ENCODE data around the gene MMP10. TPM values are rescaled to one million over a fixed set of nuclear protein-coding genes. Genes with fewer than 3 reads are reported as not detected.
A peak's percentile ranks its signal among the peaks of the same experiment; 100 is the strongest.
"Not testable (repeated sequence)": the region's sequence is repeated elsewhere in the genome, so short reads cannot be mapped to it uniquely, and the experiment has no call there.

MMP10 gene
- total and polyA plus RNA-seq, 2 experiments from 2014 or later, result not detected

GRCh38 chr11:102734650-102735049 is 45.8 kb downstream of the MMP10 start:
- H3K27me3 ChIP-seq, result no peaks in the 10 kb centered on the region
- H3K36me3 ChIP-seq, result no peaks in the 10 kb centered on the region
- TF ChIP-seq, protein P1, sequence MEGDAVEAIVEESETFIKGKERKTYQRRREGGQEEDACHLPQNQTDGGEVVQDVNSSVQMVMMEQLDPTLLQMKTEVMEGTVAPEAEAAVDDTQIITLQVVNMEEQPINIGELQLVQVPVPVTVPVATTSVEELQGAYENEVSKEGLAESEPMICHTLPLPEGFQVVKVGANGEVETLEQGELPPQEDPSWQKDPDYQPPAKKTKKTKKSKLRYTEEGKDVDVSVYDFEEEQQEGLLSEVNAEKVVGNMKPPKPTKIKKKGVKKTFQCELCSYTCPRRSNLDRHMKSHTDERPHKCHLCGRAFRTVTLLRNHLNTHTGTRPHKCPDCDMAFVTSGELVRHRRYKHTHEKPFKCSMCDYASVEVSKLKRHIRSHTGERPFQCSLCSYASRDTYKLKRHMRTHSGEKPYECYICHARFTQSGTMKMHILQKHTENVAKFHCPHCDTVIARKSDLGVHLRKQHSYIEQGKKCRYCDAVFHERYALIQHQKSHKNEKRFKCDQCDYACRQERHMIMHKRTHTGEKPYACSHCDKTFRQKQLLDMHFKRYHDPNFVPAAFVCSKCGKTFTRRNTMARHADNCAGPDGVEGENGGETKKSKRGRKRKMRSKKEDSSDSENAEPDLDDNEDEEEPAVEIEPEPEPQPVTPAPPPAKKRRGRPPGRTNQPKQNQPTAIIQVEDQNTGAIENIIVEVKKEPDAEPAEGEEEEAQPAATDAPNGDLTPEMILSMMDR (IDR thresholded peaks at IDR 0.05; ENCODE audit: low read depth, low read length), result no peak
- no peak overlapping the region for H3K4me3 ChIP-seq
- DNase-seq (ENCODE audit: low read depth in 1 of 2, low spot score in 1 of 2), result no peak
- no peaks in the 10 kb centered on the region for H3K4me1 ChIP-seq (ENCODE audit: low read depth)
- H3K9me3 ChIP-seq (ENCODE audit: low read depth), result no peaks in the 10 kb centered on the region
- no peak overlapping the region for H3K27ac ChIP-seq

DNA sequence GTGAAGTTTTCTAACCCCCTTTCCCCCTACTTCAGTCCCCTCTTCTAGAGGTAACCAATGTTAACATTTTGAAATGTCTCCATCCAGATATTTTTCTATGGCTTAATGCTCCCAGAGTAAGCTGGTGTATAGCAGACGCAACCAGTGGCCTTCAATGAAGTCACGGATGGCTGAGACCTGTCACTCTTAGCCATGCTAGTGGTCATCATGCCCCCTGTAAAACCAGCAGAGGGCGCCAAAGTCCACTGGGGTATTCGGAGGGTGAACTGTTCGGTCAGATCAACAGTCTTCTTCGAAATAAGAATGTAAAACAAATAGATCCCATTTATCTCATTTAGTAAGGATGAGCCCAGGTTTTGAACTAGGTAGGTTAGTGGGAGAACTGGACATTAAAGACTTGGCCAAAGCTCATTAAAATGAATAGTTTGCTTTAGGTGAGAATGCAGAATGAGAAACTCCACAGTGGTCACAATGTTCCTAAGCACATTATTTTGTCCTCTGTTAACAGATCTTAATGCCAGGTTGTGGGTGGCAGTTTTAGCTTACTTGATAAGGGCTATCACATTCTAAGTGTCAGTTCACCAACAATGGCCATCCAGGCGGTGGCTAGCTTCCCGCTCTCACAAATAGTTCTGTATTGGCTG is 47.1 kb downstream of the MMP10 start:
- Histone ChIP-seq H3K4me1 (ENCODE audit: low read depth) (no peaks in the 10 kb centered on the region), H3K36me3 (no peaks in the 10 kb centered on the region), H3K27ac (no peak overlapping the region), H3K27me3 (no peaks in the 10 kb centered on the region), H3K4me3 (no peak overlapping the region), H3K9me3 (ENCODE audit: low read depth) (no peaks in the 10 kb centered on the region)
- DNase-seq (ENCODE audit: low read depth in 1 of 2, low spot score in 1 of 2), result peak; percentile 50 to 75
- TF ChIP-seq, protein P1 (IDR thresholded peaks at IDR 0.05; ENCODE audit: low read depth, low read length), result peak; percentile 78

DNA sequence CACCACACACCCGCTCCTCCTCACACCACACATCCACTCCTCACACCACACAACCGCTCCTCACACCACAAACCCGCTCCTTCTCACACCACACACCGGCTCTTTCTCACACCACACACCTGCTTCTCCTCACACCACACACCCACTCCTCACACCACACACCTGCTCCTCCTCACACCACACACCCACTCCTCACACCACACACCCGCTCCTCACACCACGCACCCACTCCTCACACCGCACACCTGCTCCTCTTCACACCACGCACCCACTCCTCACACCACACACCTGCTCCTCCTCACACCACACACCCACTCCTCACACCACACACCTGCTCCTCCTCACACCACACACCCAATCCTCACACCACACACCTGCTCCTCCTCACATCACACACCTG is 49.5 kb downstream of the MMP10 start:
- not testable (repeated sequence) for H3K27me3 ChIP-seq; DNase-seq (ENCODE audit: low read depth in 1 of 2, low spot score in 1 of 2); H3K36me3 ChIP-seq; H3K4me1 ChIP-seq (ENCODE audit: low read depth); H3K27ac ChIP-seq; H3K4me3 ChIP-seq; H3K9me3 ChIP-seq (ENCODE audit: low read depth)

GRCh38 chr11:102729849-102730815 is 50.3 kb downstream of the MMP10 start:
- no peaks in the 10 kb centered on the region for H3K9me3 ChIP-seq (ENCODE audit: low read depth)
- no peak overlapping the region for H3K4me3 ChIP-seq
- TF ChIP-seq, protein P1 (IDR thresholded peaks at IDR 0.05; ENCODE audit: low read depth, low read length), result no peak
- H3K27me3 ChIP-seq, result no peaks in the 10 kb centered on the region
- DNase-seq (ENCODE audit: low read depth in 1 of 2, low spot score in 1 of 2), result peak in 1 of 2 donors; percentile 12
- H3K27ac ChIP-seq, result no peak overlapping the region
- no peaks in the 10 kb centered on the region for H3K4me1 ChIP-seq (ENCODE audit: low read depth)
- no peaks in the 10 kb centered on the region for H3K36me3 ChIP-seq

- TF ChIP-seq, protein P1 (IDR thresholded peaks at IDR 0.05; ENCODE audit: low read depth, low read length), result no peak
- DNase-seq (ENCODE audit: low read depth in 1 of 2, low spot score in 1 of 2), result peak in 1 of 2 donors; percentile 45
- no peaks in the 10 kb centered on the region for H3K36me3 ChIP-seq
- no peaks in the 10 kb centered on the region for H3K9me3 ChIP-seq (ENCODE audit: low read depth)
- no peaks in the 10 kb centered on the region for H3K4me1 ChIP-seq (ENCODE audit: low read depth)
- no peak overlapping the region for H3K4me3 ChIP-seq
- H3K27ac ChIP-seq, result no peak overlapping the region
- no peaks in the 10 kb centered on the region for H3K27me3 ChIP-seq
Measured at GRCh38 chr11:102727890-102728289, 52.5 kb downstream of the MMP10 start.
